GM13976 (cell line): ENCODE results near the gene COL24A1.
"Not testable (repeated sequence)": the region's sequence is repeated elsewhere in the genome, so short reads cannot be mapped to it uniquely, and the experiment has no call there.

Source experiments
- DNase-seq: peaks from one replicate; pipeline ENCODE4 v3.0.0; 2012; ENCODE audit warnings: low spot score
- CTCF ChIP-seq: IDR thresholded peaks from 2 replicates; pipeline ENCODE4 v1.5.1; 2012; ENCODE audit warnings: borderline replicate concordance, mild to moderate bottlenecking; ENCODE audit not compliant: insufficient read depth; ENCODE audit errors: extremely low read depth, missing control alignments, control extremely low read depth
- in situ Hi-C: fragments of 300-500 bp; cut with MboI; formaldehyde crosslinking; loops from one replicate; pipeline ENCODE4 v1.12.0; 2022; ENCODE audit warnings: low sequenced_read_pairs, mixed read lengths, inconsistent platforms; ENCODE audit not compliant: unreplicated experiment

Gene COL24A1

GRCh38 chr1:85984636-85985035 lies 171.9 kb downstream of the COL24A1 start:
- no peak for TF ChIP-seq CTCF
- in situ Hi-C loops = no loop called here
- DNase-seq = no peak

GRCh38 chr1:85983316-85983715 lies 173.3 kb downstream of the COL24A1 start:
- no peak for TF ChIP-seq CTCF
- in situ Hi-C loops = no loop called here
- no peak for DNase-seq

- in situ Hi-C loops = no loop called here
- TF ChIP-seq CTCF = no peak
- DNase-seq = no peak
Observed at GRCh38 chr1:85976516-85977205, 179.9 kb downstream of the COL24A1 start.

DNA sequence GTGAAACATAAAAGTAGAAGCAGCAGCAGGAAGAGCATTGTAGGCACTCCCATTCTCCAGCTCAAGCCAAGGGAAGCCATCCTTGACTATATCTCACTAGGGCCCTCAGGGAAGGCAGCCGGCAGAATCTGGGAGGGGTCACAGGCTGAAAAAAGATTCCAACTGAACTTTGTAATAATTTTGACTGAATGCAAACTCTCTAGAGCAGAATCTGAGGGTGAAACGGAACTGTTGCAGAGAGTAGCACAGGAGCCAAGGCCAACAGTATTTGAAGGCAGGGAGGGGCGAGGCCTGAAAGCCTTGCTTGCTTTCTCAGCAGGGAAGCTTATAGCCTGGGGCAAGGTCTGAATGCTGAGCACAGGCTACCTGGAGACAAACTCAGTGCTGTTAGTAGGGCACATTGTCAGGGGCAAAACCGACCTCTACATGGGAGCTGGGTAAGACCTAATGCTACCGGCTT lies 180.6 kb downstream of the COL24A1 start:
- TF ChIP-seq CTCF = no peak
- in situ Hi-C loops = no loop called here
- no peak for DNase-seq

- in situ Hi-C loops = no loop called here
- DNase-seq = no peak
- TF ChIP-seq CTCF = no peak
Observed at GRCh38 chr1:85962457-85962856, 194.1 kb downstream of the COL24A1 start.

DNA sequence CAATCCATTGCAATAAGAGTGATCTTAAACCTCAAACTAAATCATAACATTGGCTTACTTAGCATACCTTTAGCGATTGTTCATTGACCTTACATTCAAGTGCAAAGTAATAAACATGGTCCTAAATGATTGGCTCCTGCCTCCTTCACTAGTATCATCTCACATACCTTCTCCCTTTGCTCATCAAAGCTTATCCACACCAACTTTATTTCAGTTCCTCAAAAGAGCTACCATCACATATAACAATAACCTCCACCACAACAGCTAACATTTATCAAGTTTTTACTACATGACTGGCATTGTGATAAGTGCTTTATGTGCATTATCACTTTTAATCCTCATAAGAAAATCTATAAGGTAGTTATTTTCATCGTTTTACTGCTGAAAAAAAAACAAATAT lies 198.8 kb downstream of the COL24A1 start:
- no peak for DNase-seq
- in situ Hi-C loops = no loop called here

DNA sequence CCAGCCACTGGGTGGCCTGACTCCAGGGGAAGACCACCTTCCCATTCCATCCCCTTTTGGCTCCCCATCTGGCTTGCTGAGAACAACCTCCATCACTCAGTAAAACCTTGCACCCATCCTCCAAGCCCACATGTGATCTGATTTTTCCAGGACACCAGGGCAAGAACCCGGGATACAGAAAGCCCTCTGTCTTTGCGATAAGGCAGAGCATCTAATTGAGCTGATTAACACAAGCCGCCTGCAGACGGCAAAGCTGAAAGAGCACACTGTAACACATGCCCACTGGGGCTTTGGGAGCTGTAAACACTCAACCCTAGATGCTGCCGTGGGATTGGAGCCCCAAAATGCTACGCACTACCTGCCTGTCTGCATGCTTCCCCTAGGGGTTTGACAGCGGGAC lies 201.4 kb downstream of the COL24A1 start:
- DNase-seq, in situ Hi-C loops: not testable (repeated sequence)

More for the DNA sequence above, 198.8 kb downstream of the COL24A1 start:
- TF ChIP-seq CTCF = no peak
